ENCODE data around the gene TRIM9.

- TF ChIP-seq CTCF (conservative IDR thresholded peaks at IDR 0.05; ENCODE audit: low read length) (no peak), EZH2phosphoT487 (IDR thresholded peaks at IDR 0.05; ENCODE audit: borderline replicate concordance) (no peak)
Observed at GRCh38 chr14:51072976-51073375, 21.9 kb downstream of the TRIM9 start.
